Measurements from ENCODE around the gene CTTN. TPM values are rescaled to one million over a fixed set of nuclear protein-coding genes. Genes with fewer than 3 reads are reported as not detected.
A peak's percentile ranks its signal among the peaks of the same experiment; 100 is the strongest.

CTTN gene
- total RNA-seq (100 to 1,000 TPM in 1 of 6 donors, 10 to 100 TPM in 5; 68.7 to 130 (median 82.7) TPM), polyA plus RNA-seq (100 to 1,000 TPM; 106 to 118 TPM)

DNA sequence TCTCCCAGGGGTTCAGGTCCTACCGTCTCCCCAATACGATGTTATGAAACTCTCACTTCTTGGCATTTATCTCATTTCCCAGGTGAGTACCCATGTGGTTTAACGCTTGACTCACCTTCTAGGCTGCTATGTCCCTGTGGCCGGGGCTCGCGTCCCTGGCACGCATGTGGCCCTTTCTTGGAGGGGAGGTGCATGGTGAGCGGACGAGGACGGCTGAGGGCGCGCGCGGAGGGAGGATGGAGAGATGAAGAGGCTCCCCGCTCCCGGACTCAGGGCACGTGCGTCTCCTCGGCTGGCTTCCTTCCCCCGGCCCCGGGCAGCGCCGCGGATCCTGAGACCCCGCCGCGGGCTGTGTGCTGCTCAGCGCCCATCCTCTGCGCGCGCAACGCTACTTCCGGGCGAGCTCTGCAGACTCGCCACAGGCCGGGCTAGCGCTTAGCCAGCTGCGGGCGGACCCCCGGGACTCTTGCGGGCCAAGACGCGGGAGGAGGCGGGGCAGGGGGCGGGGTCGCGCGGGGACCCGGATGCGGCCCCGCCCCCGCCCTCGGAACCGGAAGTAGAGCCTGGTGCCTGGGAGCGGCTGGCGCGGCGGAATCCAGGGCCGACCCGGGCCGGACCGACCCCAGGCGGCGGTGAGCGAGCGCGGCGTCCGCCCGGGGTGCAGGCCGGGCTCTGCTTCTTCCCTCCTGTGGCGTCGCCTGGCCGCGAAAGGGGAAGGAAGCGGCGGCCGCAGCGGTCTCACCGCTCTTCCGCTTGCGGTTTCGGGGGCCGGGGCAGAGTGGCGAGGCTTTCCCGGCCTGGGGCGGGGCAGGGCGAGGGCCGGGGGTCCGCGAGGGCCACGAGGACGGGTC lies at the start of gene CTTN:
TSS of gene CTTN (plus strand) at position 547 of the 851 bp plus-strand sequence. CDS start 8,769 bp downstream, outside the sequence.
- TF ChIP-seq, protein P1, sequence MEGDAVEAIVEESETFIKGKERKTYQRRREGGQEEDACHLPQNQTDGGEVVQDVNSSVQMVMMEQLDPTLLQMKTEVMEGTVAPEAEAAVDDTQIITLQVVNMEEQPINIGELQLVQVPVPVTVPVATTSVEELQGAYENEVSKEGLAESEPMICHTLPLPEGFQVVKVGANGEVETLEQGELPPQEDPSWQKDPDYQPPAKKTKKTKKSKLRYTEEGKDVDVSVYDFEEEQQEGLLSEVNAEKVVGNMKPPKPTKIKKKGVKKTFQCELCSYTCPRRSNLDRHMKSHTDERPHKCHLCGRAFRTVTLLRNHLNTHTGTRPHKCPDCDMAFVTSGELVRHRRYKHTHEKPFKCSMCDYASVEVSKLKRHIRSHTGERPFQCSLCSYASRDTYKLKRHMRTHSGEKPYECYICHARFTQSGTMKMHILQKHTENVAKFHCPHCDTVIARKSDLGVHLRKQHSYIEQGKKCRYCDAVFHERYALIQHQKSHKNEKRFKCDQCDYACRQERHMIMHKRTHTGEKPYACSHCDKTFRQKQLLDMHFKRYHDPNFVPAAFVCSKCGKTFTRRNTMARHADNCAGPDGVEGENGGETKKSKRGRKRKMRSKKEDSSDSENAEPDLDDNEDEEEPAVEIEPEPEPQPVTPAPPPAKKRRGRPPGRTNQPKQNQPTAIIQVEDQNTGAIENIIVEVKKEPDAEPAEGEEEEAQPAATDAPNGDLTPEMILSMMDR (IDR thresholded peaks at IDR 0.05) = no peak
- H3K9me3 ChIP-seq = no peaks in the 10 kb centered on the region
- H3K27me3 ChIP-seq = no peaks in the 10 kb centered on the region
- peak within 1 kb of the TSS; percentile 44 to 87 (median 70) for H3K27ac ChIP-seq
- intact Hi-C loops (cut with DNase I) = no loop called here
- WGBS, 2 donors = 0% methylated on average over 60 to 93 of the region's 93 CpGs
- H3K4me3 ChIP-seq = peak within 1 kb of the TSS; percentile 59 to 95 (median 85)
- FAIRE-seq = no peak
- peak; percentile 86 to 93 (median 90) for ATAC-seq
- peak; percentile 71 to 93 (median 87) for DNase-seq
- peaks cover 0 to 15% (median 9%) of the 10 kb centered on the region in 3 donors for H3K4me1 ChIP-seq
- H3K36me3 ChIP-seq = no peaks in the 10 kb centered on the region

- FAIRE-seq (no peak), ATAC-seq (peak in 1 of 4 donors; percentile 49), DNase-seq (no peak)
- Histone ChIP-seq H3K27me3 (no peaks in the 10 kb centered on the region), H3K9me3 (no peaks in the 10 kb centered on the region), H3K4me3 (no peak overlapping the region), H3K36me3 (peaks cover 0 to 25% (median 8%) of the 10 kb centered on the region in 3 donors), H3K4me1 (no peaks in the 10 kb centered on the region), H3K27ac (no peak overlapping the region)
- TF ChIP-seq, protein P1 (IDR thresholded peaks at IDR 0.05) = no peak
- 90 to 94% methylated on average over 1 of the region's 1 CpG for WGBS, 2 donors
- intact Hi-C loops (cut with DNase I) = no loop called here
These were observed 49.7 kb upstream of the CTTN start for GRCh38 chr11:70348608-70349007.

- DNase-seq (no peak), FAIRE-seq (no peak), ATAC-seq (peak in 1 of 4 donors; percentile 46)
- Histone ChIP-seq H3K27me3 (no peaks in the 10 kb centered on the region), H3K4me1 (no peaks in the 10 kb centered on the region), H3K4me3 (no peak overlapping the region), H3K27ac (no peak overlapping the region), H3K9me3 (no peaks in the 10 kb centered on the region), H3K36me3 (peaks cover 0 to 38% (median 4%) of the 10 kb centered on the region in 3 donors)
- WGBS, 2 donors = 55 to 66% methylated on average over 3 of the region's 3 CpGs
- TF ChIP-seq, protein P1 (IDR thresholded peaks at IDR 0.05) = no peak
- intact Hi-C loops (cut with DNase I) = no loop called here
These were observed 46.7 kb upstream of the CTTN start for GRCh38 chr11:70351646-70352045.

- intact Hi-C loops (cut with DNase I) = no loop called here
- WGBS, 2 donors = 32 to 57% methylated on average over 1 of the region's 1 CpG
- TF ChIP-seq, protein P1 (IDR thresholded peaks at IDR 0.05) = no peak
- no peaks in the 10 kb centered on the region for H3K9me3 ChIP-seq
- no peaks in the 10 kb centered on the region for H3K27me3 ChIP-seq
- DNase-seq (no peak), FAIRE-seq (no peak), ATAC-seq (no peak)
- H3K4me1 ChIP-seq = no peaks in the 10 kb centered on the region
- no peak overlapping the region for H3K4me3 ChIP-seq
- H3K36me3 ChIP-seq = peaks cover 0 to 38% (median 8%) of the 10 kb centered on the region in 3 donors
- no peak overlapping the region for H3K27ac ChIP-seq
These were observed 46.2 kb upstream of the CTTN start for GRCh38 chr11:70352100-70352499.

DNA sequence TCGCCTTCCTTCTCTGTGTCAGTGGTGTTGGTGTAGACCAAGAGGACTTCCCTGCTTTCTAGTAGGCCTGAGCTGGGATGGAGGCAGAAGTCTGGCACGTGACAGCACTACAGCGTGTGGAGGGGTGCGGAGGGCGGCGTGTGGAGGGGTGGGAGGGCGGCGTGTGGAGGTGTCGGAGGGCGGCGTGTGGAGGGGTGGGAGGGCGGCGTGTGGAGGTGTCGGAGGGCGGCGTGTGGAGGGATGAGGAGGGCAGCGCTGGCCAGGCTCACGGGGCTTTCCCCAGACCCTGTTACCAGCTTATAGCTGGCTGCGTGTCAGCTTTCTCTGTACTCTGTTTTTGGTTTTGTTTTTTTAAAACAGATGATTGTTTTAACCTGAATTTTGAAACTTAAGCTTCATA lies 45.7 kb upstream of the CTTN start:
- H3K36me3 ChIP-seq = peaks cover 0 to 38% (median 9%) of the 10 kb centered on the region in 3 donors
- intact Hi-C loops (cut with DNase I) = no loop called here
- no peaks in the 10 kb centered on the region for H3K9me3 ChIP-seq
- TF ChIP-seq, protein P1 (IDR thresholded peaks at IDR 0.05) = no peak
- no peaks in the 10 kb centered on the region for H3K4me1 ChIP-seq
- 96 to 99% methylated on average over 19 of the region's 19 CpGs for WGBS, 2 donors
- H3K27ac ChIP-seq = no peak overlapping the region
- H3K27me3 ChIP-seq = no peaks in the 10 kb centered on the region
- ATAC-seq (no peak), DNase-seq (no peak), FAIRE-seq (no peak)
- H3K4me3 ChIP-seq = no peak overlapping the region
